DOHH2 (cell line): ENCODE measurements around the gene CLIP2.

Experiments used
- EZH2phosphoT487 ChIP-seq: fragments of 200-600 bp; sonication (generic); IDR thresholded peaks from 2 replicates; pipeline ENCODE4 v1.6.1; 2017; ENCODE audit warnings: borderline replicate concordance, mild to moderate bottlenecking, antibody characterized with exemption, low read length, moderate library complexity, mixed read lengths
- TF ChIP-seq, protein P1 (sequence below): fragments of 200-600 bp; sonication (generic); IDR thresholded peaks from one replicate; pipeline ENCODE4 v1.5.1; 2014; ENCODE audit warnings: antibody characterized with exemption, mild to moderate bottlenecking, low read depth, low read length; ENCODE audit not compliant: poor library complexity, severe bottlenecking

DNA sequence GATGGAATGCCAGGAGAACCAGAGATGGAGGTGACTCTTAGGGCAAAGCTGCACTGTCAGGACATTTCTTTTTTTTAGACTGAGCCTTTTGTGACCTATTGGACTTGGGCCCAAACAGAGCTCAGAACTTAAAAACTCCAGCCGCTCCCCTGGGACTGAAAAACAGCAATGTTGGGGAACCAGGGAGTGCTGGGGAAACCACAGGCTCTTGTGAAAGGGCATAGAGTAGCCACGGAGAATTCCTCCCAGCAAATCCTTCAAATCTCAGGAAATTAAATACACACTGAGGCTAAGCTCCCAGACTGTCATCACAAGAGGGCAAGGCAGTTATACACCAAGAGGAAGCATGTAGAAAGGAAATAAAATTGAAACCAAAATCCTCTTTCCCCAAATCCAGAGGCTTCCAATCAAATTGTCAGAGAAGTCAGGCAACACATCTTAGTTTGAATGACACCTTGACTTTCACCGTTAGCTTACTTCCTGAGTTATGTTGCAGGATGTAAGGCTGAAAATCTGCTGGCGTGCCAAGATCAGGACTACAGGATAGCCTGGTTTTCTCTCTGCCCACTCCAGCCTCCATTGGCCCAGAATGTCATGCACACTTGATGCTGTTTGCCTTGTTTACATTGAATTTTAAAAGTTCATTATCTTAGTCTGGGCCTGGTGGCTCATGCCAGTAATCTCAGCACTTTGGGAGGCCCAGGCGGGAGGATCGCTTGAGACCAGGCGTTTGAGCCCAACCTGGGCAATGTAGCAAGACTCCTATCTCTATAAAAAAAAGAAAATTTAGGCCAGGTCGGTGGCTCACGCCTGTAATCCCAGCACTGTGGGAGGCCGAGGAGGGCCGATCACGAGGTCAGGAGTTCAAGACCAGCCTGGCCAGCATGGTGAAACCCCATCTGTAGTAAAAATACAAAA is 32.5 kb upstream of the CLIP2 start:
- TF ChIP-seq, protein P1, sequence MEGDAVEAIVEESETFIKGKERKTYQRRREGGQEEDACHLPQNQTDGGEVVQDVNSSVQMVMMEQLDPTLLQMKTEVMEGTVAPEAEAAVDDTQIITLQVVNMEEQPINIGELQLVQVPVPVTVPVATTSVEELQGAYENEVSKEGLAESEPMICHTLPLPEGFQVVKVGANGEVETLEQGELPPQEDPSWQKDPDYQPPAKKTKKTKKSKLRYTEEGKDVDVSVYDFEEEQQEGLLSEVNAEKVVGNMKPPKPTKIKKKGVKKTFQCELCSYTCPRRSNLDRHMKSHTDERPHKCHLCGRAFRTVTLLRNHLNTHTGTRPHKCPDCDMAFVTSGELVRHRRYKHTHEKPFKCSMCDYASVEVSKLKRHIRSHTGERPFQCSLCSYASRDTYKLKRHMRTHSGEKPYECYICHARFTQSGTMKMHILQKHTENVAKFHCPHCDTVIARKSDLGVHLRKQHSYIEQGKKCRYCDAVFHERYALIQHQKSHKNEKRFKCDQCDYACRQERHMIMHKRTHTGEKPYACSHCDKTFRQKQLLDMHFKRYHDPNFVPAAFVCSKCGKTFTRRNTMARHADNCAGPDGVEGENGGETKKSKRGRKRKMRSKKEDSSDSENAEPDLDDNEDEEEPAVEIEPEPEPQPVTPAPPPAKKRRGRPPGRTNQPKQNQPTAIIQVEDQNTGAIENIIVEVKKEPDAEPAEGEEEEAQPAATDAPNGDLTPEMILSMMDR: no peak
- TF ChIP-seq EZH2phosphoT487: no peak
